Stimulated activated CD4-positive, alpha-beta T cell treated with anti-CD3 and anti-CD28 coated beads, Interleukin-15, amount 100 ng/mL, for 48 hours (primary cell): Measurements from ENCODE around the gene RIBC2.

Source experiments
- DNase-seq, 2 donors: peaks; one replicate each; pipeline ENCODE4 v3.0.0-alpha.2; 2020; ENCODE audit warnings: low read depth in 2 of 2

The RIBC2 gene

DNA sequence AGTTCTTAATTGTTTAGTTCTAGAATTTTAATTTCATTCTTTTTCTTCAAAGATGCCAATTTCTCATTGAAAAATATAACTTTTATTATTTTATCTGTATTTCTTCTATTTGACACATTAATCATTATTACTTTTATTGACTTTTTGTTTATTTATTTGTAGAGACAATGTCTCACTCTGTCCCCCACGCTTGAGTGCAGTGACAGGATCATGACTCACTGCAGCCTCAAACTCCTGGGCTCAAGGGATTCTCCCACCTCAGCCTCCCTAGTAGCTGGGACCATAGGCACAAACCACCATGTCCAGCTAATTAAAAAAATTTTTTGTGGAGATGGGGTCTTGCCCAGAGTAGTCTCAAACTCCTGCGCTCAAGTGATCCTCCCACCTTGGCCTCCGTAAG lies 58.9 kb downstream of the RIBC2 start:
- DNase-seq, result no peak

DNA sequence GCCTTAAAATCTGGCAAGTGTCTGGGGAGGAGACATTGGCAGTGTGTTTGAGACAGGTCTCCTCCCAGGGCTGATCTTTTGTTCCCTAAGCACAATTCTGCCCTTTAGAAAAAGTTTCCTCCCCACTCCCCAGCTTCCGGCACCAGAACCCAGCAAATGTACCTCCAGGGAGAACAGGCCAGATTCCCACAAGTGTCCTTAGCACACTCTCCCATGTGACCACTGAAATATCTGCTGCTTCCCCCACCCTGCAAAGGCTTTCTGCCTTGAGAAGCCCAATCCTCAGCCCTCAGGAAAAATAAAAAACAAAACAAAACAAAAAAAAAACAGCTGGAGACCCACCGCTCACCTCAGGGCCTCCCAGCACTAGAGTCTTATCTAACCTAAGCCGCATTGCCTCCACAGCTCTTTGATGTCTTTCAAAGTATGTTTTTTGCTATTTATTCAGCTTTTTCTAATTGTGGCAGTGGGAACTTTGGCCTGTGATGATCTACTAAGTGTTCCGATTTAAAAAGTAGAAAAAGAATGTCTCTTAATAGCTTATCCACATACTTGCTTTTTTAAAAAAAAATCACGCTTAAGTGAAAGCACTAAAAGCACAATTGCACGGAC lies 60.2 kb downstream of the RIBC2 start:
- no peak for DNase-seq

DNA sequence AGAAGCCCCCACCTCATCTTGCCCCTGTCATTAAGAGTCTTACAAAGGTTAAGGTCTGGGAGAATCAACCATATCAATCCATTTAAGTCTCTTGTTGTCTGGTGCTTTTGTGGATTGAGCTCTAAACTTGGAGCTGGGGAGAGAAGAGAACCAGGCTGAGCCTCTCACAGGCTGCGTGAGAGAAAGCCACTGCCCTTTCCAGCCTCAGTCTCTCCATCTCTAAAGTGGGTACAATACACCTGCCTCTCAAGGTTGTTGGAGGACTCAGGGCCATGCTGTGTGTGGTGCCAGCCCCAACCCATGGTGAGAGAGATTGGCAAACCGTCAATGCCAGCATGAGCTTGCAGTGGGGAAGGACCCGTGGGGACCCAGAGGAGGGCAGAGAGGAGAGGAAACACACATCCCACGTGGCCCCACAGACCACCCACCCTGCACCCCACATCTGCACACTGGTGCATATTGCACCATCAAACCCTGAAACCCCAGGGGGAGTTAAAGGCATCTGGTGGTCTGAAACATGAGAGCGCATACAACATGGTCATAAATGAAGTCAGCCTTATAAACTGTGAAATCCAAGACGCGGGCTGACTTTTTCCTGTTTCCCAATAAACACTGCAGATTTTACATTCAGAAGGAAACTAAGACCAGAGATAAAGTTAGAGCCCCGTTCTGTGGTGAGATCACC lies 61.7 kb downstream of the RIBC2 start:
- no peak for DNase-seq

DNA sequence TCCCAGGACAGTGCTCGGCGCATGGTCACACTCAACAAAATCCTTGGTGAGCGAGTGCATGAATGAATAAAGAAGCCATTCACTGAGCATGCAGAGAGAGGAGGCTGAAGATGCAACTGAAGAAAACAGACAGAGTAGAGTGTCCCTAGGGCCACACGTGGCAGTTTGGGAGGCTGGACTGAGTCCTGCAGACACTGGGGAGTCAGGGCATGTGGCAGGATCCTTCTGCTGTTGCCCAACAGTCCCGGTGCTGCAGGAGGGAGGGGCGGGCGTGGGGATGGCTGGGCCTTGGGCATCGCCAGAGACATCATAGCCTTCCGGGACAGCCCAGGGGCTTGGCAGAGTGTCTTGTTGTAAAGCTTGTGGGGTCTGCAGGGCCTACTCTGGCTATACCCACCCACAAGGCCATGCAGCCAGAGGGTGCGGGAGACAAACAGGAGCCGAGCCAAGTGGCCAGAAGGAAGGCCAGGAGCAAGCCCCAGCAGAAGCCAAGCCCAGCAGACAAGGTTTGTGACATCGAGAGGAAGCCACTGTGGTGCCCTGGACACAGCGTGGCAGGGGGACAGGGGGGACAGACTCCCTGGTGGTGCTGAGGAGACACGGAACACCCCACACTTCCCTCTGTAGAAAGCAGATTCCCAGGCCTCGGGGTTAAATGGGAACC lies 62.5 kb downstream of the RIBC2 start:
- no peak for DNase-seq

DNA sequence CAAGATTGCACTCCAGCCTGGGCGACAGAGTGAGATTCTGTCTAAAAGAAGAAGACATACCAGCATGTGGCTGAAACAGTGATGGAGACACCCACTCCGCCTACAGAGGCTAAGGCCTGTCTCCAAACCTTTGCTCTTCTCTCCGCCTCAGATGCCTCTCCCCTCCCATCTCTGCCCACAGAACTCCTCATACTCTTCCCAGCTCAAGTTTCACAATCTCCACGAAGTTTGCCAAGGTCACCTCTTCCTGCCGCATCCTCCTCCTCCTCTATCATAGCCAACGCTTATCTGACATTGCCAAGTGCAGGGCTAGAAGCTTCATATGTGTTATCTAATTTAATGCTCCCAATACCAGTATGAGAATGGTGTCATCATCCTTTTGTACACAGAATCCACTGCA lies 63.3 kb downstream of the RIBC2 start:
- no peak for DNase-seq

DNA sequence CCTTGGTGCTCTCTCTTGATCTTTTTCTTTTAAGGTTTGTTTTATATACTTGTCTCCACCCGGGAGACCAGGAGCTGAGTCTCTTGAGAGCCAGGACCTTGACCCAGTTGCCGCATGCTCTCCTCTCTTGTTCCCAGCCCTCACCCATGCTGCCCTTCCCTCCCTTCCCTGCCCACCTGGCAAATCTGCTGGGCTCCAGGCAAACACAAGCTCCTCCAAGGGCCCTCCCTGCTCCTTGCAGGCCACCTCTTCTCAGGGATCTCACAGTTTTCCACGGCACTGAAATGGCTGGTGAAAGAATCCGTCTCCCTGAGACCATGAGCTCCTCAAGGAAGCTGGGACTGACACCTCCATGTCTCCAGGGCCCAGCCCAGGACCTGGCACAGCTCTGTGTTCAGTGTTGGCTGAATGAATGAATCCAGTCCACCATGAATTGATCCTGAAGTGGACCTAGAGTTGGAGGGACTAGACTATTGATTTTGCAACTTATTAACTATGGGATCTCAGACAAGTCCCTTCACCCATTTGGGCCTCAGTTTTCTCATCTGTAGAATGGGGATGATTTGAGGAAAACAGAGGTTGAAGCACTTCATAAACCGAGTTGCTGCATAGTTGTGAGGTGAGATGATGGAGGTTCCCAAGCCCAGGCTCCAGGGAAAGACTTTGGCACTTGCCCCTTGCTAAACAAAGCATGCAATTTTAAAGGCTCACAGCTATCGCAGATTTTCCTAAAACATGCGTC lies 64.0 kb downstream of the RIBC2 start:
- no peak for DNase-seq

DNA sequence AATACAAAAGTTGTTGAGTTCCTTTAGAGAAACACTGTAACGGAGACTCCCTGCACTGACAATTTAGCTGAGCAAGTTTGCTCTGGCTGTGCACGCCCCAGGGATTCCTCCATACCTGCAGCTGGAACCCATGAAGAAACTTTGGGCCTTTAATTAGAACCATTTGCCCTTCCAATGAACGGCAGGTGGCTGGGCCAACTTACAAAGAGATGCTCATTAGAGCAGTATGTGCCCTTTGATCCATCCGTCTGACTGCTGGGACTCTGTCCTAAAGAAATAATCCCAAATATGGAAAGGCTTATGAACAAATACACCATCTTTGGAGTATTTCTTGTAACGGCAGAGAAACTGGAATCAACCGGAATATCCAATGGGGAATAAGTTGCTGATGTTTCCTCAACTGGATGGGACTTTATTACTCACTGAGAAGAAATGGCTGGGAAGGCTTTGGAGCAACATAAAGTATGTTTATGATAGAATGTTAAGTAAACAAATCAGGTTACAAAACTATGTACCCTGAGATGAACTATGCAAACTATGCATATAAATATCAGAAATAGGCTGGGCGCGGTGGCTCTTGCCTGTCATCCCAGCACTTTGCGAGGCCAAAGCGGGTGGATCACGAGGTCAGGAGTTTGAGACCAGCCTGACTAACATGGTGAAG lies 64.7 kb downstream of the RIBC2 start:
- no peak for DNase-seq

DNA sequence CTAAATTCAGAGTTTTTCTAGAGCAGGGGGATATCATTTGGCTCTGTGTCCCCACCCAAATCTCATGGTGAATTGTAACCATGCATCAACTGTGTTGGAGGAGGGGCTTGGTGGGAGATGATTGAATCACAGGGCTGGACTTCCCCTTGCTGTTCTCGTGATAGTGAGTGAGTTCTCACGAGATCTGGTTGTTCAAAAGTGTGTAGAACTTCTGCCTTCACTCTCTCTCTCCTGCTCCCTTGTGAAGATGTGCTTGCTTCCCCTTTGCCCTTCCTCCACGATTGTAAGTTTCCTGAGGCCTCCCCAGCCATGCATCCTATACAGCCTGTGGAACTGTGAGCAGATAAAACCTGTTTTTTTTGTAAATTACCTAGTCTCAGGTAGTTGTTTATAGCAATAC lies 67.2 kb downstream of the RIBC2 start:
- no peak for DNase-seq

DNA sequence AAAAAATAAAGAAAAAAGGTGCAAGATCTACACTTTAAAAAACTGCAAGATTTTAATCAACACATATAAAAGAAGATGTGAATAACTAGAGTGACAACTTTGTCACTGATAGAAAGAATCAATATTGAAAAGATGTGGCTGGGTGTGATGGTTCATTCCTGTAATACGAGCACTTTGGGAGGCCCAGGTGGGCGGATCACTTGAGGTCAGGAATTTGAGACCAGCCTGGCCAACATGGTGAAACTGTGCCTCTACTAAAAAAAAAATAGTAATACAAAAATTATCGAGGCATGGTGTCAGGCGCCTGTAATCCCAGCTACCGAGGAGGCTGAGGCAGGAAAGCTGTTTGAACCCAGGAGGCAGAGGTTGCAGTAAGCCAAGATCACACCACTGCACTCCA lies 68.2 kb downstream of the RIBC2 start:
- no peak for DNase-seq
